Type B pancreatic cell (in vitro differentiated cells): ENCODE data around the gene HLA-DOA. TPM values are rescaled to one million over a fixed set of nuclear protein-coding genes. Genes with fewer than 3 reads are reported as not detected.

Experiments
- DNase-seq: peaks from one replicate; pipeline ENCODE4 v3.0.0; 2021; ENCODE audit warnings: mixed read lengths; ENCODE audit not compliant: unreplicated experiment; ENCODE audit errors: extremely low spot score
- H3K27ac Mint-ChIP-seq: 2 replicates; pipeline ENCODE4 v1.8.0; 2021; ENCODE audit warnings: mild to moderate bottlenecking, mixed read lengths
- H3K27me3 Mint-ChIP-seq: 2 replicates; pipeline ENCODE4 v1.8.0; 2021; ENCODE audit warnings: mixed read lengths
- H3K36me3 Mint-ChIP-seq: 2 replicates; pipeline ENCODE4 v1.8.0; 2021; ENCODE audit warnings: mixed read lengths
- H3K4me1 Mint-ChIP-seq: one replicate; pipeline ENCODE4 v1.8.0; 2021; ENCODE audit warnings: mixed read lengths; ENCODE audit not compliant: unreplicated experiment
- H3K4me3 Mint-ChIP-seq: 2 replicates; pipeline ENCODE4 v1.8.0; 2021; ENCODE audit warnings: mild to moderate bottlenecking, mixed read lengths
- H3K9me3 Mint-ChIP-seq: 2 replicates; pipeline ENCODE4 v1.8.0; 2021; ENCODE audit warnings: mixed read lengths
- total RNA-seq: library from RNA; stranded (reverse); gene quantifications from 2 replicates; pipeline ENCODE4 v1.2.1, GENCODE V29; 2021; ENCODE audit warnings: low replicate concordance
- TF ChIP-seq, protein P1 (sequence below): fragments of 200-600 bp; sonication (generic); conservative IDR thresholded peaks from 2 replicates; pipeline ENCODE4 v1.5.0; 2021; ENCODE audit warnings: antibody characterized with exemption, mild to moderate bottlenecking

HLA-DOA gene
- total RNA-seq, 1 donor from 2014 or later = 2.5 TPM

- Mint-ChIP-seq H3K9me3 (no peaks in the 10 kb centered on the region), H3K27ac (peak overlapping the region; percentile 60), H3K36me3 (peaks cover 34% of the 10 kb centered on the region), H3K27me3 (peaks cover 6% of the 10 kb centered on the region), H3K4me1 (peaks cover 6% of the 10 kb centered on the region), H3K4me3 (peak overlapping the region; percentile 27)
- DNase-seq = no peak
- TF ChIP-seq, protein P1, sequence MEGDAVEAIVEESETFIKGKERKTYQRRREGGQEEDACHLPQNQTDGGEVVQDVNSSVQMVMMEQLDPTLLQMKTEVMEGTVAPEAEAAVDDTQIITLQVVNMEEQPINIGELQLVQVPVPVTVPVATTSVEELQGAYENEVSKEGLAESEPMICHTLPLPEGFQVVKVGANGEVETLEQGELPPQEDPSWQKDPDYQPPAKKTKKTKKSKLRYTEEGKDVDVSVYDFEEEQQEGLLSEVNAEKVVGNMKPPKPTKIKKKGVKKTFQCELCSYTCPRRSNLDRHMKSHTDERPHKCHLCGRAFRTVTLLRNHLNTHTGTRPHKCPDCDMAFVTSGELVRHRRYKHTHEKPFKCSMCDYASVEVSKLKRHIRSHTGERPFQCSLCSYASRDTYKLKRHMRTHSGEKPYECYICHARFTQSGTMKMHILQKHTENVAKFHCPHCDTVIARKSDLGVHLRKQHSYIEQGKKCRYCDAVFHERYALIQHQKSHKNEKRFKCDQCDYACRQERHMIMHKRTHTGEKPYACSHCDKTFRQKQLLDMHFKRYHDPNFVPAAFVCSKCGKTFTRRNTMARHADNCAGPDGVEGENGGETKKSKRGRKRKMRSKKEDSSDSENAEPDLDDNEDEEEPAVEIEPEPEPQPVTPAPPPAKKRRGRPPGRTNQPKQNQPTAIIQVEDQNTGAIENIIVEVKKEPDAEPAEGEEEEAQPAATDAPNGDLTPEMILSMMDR = no peak
Observed at GRCh38 chr6:32982084-32982701, 27.2 kb downstream of the HLA-DOA start.

GRCh38 chr6:32980488-32981038 lies 28.8 kb downstream of the HLA-DOA start:
- Mint-ChIP-seq H3K9me3 (no peaks in the 10 kb centered on the region), H3K27me3 (no peaks in the 10 kb centered on the region), H3K4me1 (peaks cover 17% of the 10 kb centered on the region), H3K4me3 (no peak overlapping the region), H3K36me3 (peaks cover 48% of the 10 kb centered on the region), H3K27ac (no peak overlapping the region)
- no peak for DNase-seq
- TF ChIP-seq, protein P1 = no peak

- Mint-ChIP-seq H3K9me3 (no peaks in the 10 kb centered on the region), H3K27me3 (no peaks in the 10 kb centered on the region), H3K4me1 (peaks cover 21% of the 10 kb centered on the region), H3K27ac (peak overlapping the region; percentile 24), H3K36me3 (peaks cover 55% of the 10 kb centered on the region), H3K4me3 (no peak overlapping the region)
- DNase-seq = no peak
- TF ChIP-seq, protein P1 = no peak
Observed at GRCh38 chr6:32979720-32980487, 29.5 kb downstream of the HLA-DOA start.

DNA sequence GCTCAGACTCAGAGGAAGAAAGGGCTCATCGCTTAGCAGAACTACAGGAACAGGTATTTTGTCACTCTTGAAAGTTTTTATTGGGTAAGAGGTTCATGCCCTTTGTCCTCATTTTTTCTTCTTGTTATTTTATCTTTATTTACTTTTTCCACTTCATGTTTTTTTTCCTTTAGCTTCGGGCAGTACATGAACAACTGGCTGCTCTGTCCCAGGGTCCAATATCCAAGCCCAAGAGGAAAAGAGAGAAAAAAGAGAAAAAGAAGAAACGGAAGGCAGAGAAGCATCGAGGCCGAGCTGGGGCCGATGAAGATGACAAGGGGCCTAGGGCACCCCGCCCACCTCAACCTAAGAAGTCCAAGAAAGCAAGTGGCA lies 31.5 kb downstream of the HLA-DOA start:
- Mint-ChIP-seq H3K4me3 (no peak overlapping the region), H3K9me3 (no peaks in the 10 kb centered on the region), H3K27ac (peak overlapping the region; percentile 64), H3K27me3 (no peaks in the 10 kb centered on the region), H3K36me3 (peaks cover 75% of the 10 kb centered on the region), H3K4me1 (peaks cover 21% of the 10 kb centered on the region)
- DNase-seq = no peak
- TF ChIP-seq, protein P1 = no peak

DNA sequence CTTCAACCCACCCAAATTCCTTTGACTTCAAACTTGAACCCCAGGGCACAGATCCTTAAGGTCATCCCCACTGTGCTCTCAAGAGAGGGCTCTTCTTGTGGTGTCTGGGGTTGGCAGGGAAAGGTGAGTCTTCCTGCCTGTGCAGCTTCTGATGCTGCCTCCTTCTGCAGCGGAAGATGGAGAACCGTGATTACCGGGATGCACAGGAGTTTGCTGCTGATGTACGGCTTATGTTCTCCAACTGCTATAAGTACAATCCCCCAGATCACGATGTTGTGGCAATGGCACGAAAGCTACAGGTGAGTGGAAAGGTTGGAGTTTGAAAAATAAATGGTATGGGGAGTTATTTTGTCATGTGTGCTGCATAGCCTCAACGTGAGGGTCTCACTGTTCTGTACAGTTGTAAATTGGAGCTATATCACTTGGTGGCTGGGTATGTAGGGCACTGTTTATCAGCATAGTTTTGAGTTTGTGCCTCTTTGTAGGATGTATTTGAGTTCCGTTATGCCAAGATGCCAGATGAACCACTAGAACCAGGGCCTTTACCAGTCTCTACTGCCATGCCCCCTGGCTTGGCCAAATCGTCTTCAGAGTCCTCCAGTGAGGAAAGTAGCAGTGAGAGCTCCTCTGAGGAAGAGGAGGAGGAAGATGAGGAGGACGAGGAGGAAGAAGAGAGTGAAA lies 32.0 kb downstream of the HLA-DOA start:
- no peak for DNase-seq
- H3K4me3 Mint-ChIP-seq = peak overlapping the region; percentile 31
- H3K27ac Mint-ChIP-seq = peak overlapping the region; percentile 53
- peaks cover 79% of the 10 kb centered on the region for H3K36me3 Mint-ChIP-seq
- no peaks in the 10 kb centered on the region for H3K27me3 Mint-ChIP-seq
- H3K4me1 Mint-ChIP-seq = peaks cover 21% of the 10 kb centered on the region
- TF ChIP-seq, protein P1 = no peak
- no peaks in the 10 kb centered on the region for H3K9me3 Mint-ChIP-seq
